HG02981 (cell line): ENCODE measurements around the gene MLYCD.

Experiments
- ATAC-seq: cut with Tn5 transposase; IDR thresholded peaks from one replicate; pipeline ENCODE4 v1.9.1; 2021; ENCODE audit warnings: mild to moderate bottlenecking, moderate library complexity; ENCODE audit not compliant: unreplicated experiment

The MLYCD gene

DNA sequence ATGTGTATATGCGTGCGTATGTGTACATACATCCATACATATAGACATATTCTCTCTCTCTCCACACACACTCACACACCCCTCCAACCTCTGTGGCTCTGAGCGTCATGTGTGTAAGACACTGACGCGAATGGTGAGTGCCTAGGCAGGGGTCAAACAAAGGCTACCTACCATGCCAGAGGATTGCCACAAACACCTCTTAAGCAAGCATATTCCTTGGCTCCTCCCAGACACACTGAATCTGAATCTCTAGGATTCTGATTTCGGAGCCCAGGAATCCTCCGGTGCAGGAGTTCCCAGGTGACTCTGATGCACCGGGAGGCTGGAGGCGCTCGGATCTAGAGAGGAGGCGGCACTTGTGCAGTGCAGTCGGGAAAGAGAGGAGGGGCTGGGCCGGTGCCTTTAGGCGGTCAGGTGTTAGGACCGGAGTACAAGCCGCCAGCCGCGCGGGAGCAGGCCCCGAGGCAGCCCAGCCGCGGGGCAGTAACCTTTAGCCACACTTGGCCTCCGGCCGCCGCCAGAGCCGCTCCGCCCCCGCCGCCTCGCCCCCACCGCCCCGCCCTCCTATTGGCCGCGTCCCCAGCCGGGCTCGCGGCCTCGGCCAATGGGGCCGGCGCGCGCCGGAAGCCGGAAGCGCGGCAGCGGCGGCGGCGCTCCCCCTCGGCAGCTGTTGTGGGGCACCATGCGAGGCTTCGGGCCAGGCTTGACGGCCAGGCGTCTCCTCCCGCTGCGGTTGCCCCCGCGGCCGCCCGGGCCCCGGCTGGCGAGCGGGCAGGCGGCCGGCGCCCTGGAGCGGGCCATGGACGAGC, at the start of gene MLYCD:
TSS of gene MLYCD (plus strand) at position 653 of the 809 bp plus-strand sequence. CDS start at position 683, 30 bp downstream.
- peak; percentile 87 for ATAC-seq

DNA sequence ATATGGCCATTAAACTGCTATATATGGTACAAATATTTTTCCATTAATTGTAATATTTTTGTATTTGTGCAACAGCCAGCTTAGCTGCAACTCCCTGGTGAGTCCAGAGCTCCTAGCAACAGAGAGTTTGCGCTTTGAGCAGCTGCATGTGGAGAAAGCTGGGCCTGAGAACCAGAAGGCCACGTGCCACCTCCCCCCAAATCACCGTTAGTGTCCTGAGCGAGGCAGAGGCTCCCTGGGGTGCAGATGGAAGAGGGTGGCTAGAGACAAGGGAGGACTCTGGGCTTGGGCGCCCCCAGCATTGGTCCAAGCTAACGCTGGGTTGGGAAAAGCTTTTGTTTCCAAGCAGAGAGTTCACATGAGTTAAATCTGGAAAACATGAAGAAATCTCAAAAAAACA, 49.5 kb upstream of the MLYCD start:
- ATAC-seq = no peak

DNA sequence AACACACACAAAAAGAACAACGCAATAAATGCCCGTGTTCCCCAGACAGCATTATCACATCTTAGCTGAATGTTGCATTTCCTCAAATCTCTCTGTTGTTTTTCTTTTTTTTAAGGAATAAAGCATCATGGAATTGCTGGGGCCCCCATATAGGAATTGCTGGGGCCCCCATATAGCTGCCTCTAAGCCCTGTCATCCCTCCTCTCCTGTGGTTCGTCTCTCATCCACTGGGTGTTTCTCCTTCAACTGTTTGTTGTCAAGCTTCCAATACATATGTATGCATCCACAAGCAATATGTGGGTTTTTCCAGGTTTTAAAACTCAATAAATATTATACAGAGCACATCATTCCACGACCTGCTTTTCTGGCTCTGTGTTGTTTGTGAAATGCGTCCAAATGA, 48.0 kb upstream of the MLYCD start:
- no peak for ATAC-seq

DNA sequence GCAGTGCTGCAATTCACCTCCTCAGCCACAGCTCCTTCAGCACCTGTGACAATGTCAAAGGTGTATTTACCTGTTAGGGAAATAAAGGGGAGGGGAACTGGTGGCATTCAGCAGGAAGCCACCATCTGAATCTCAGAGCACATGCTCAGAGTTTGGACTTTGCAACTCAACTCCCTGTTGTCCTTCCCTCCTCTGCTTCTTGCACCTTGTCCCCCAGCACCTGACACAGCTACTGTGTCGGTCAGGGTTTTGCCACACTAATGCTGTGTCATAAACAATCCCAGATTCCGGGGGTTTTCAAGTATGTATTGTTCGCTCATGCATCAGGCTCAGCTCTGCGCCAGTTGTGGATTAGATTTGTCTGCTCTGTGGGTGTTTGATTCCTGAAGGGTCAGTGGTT, 47.4 kb upstream of the MLYCD start:
- ATAC-seq = no peak

DNA sequence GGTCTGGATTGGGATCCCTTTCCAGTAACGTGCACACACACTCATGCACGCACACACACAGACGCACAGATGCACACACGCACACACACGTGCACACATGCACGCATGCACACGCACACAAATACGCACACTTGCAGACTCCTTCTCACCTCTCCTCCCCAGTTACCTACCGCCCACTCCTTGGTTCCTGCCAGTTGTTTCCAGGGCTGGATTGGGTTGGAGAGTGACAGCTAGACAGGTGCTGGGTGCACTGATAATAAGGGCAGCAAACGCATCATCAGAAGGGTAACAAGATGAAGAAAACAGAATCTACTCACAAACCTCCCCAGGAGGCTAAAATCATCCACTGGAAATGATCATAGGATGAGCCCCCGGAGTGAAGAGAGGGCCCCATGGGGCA, 46.1 kb upstream of the MLYCD start:
- no peak for ATAC-seq

DNA sequence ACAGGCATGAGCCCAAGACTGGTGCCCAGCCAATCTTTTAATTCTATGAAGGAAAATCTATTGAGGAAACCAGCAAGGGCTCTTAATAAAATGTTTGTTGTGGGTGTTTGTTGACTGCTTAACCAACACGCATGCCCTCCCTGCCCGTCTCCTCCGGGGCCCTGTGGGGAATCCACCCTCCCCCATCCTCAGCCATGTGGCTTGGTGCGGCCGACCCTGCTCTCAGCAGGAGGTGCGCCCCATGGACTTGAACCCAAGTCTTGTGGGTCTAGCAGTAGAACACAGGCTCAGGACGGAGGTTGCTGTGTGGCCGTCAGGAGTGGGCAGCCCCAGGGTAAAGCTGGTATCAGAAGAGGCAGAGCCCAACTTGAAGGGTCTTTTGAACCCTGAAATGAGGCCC, 45.1 kb upstream of the MLYCD start:
- ATAC-seq = no peak

DNA sequence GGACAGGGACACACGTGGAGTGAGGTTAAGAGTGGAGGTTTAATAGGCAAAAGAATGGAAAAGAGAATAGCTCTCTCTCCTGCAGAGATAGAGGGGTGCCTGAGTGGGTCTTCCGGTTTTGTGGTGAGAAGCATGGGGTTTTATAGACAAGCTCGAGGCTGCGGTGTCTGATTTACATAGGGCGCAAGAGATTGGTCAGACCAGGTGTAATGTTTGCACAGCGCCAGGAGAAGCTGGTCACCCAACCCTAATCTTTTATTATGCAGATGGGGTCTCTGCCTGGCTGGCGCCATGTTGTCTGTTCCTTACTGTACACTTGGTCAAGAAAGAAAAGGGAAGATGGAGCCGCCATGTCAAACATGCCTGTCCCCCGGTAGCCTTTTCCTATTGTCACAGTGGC, 44.5 kb upstream of the MLYCD start:
- ATAC-seq = no peak

DNA sequence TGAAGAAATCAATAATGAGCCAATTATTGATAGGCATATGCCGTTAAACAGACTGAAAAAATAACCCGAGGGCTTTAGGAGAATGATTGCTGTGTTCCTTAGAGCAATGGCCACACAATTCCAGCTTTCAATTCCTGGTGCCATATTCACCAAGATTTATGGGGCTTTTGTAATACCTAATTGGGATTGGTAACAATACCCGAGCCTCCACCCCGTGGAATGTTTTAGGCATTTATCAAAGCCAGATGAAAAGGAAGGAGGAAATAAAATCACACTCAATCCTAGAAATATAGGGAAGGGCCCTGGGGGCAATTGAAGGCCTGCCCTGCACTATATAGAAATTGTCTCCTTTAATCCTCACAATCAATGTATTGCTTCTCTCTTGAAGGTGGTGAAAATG, 42.1 kb upstream of the MLYCD start:
- no peak for ATAC-seq

DNA sequence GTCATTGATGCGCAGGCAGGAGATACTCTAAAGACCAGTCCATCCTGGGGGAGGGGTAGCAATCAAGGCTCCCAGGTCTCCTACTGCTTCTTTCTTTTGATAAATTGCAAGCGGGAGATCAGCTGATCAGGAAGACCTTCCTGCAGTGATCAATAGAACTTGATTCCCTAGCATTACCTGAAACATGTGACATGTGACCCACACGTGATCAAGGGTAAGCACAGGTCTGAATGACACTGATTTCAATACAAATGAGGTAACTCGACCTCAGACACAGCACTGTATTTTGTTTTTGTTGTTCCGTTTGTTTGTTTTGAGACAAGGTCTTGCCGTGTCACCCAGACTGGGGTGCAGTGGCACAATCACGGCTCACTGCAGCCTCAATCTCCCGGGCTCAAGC, 39.6 kb upstream of the MLYCD start:
- ATAC-seq = no peak

DNA sequence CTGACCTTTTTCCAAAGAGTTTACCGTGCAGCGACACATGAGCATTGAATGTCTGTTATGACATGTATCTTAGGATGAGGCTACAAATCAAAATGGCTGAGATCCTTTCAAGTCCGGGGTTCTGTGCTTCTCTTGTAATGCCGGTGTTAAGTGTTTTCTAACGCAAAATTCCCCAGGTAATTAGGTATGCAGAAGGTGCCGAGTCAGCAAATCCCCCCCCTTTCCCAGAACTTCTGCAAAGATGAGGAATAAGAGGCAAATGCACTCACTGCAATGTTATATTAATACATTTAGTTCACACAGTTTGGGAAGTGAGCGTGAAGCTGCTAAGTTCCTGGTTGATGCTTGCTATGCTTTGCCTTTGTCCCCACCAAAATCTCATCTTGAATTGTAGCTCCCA, 36.3 kb upstream of the MLYCD start:
- ATAC-seq = no peak

DNA sequence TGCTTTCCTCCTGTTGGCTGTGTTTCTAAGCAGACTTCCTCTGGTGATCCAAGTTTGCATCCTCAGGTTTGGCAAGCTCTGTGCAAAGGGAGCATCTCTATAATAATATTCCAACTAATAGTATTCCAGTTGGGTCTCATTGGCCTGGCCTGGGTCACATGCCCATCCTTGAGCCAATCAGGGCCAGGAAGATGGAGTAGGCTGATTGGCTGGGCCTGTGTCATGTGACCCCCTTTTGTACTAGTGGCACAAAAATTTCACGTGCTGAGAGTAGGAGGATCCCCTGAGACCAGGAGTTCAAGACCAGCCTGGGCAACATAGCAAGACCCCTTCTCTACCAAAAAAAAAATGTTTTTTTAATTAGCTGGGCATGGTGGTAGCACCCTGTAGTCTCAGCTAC, 35.2 kb upstream of the MLYCD start:
- ATAC-seq = no peak

DNA sequence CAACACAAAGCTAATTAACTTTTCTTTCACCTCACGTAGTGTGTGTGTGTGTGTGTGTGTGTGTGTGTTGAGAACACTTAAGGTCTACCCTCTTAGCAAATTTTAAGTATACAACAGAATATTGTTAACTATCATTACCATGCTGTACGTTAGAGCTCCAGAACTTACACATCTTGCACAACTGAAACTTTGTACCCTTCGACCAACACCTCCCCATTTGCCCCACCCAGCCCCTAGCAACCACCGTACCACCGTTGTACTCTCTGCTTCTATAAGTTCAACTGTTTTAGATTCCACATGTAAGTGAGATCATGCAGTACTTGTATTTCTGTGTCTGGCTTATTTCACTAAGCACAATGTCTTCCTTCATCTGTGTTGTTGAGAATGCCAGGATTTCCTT, 28.1 kb upstream of the MLYCD start:
- ATAC-seq = no peak

DNA sequence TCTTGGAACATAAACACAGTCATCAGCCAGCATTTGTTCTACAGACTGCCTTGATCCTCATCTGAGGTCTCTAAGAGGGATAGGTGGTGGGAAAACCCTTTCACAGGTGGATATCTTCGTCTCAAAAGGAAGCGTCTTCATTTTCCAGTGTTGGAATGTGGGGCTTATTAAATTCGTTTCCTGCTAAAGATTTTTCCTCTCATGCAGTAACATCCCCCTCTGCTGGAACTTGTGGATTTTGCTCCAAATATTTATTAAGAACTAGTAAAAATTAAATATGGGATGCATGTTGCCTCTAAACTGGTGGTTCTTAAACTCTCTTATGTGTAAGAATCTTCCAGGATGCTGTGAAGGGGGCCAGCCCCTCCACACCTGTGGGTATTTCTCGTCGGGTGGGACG, 20.1 kb upstream of the MLYCD start:
- ATAC-seq = no peak

DNA sequence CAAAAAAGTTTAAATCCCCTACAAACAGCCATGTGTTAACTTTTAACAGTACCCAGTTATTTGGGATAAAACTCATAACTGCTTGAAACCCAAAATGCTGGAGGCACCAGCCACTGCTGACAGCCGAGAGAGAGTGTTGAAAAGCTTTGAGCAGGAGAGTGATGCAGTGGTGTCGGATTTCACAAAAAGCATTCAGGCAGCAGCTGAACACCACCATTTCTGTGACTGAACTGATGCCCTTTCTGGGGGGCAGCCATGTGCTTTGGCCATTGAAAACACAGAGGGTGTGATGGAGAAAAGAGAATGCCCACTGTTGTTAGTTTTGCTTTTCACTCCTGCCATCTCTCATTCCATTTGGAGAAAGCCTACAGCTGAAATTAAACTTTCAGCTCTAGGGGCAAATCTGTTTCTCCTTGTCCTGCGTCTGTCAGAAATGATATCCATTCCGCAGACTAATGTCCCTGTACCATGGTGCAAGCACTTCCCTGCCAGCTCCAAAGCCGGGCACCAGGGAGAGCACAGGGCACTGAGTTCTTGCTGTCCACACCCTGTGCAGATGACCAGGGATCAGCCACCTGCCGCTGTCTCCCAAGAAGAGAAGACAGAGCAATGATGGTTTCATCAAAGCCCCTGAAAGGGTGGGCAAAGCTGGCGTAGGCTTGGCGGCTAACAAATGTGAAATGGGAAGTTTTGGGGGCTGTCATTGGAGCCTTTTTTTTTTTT, 16.6 kb upstream of the MLYCD start:
- no peak for ATAC-seq

DNA sequence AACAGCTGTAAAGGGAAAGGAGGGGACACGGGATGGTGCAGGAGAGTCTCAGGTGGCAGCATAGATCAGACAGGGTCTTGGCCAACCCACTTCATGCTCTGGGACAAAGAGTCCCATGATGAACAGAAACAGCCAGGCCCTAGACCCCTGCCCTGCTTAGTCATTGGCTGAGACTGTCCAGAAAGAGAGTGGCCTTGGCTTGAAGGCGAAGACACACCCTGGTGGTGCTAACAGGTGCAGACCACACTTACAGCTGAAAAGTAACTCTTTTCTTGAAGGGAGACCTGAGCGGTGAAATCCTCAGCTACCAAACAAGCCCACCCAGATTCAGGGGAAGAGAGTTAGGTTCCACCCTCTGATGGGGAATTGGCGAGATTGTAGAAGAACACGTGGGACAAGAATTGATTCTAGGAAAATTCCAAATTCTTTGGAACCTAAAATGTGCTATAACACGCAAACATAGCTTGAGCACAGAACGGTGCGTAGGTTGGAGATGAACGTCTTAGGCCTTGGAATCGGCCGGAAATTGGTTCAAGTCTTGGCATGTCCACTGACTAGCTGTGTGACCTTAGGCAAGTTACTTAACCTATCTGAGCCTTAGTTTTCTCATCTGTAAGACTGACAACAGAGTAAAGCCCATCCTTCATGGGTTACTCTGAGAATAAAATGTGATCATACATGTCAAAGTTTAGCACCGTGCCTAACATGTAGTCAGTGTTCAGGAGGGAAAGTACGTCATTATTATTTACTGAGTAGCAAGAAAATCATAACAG, 12.5 kb upstream of the MLYCD start:
- ATAC-seq = no peak

DNA sequence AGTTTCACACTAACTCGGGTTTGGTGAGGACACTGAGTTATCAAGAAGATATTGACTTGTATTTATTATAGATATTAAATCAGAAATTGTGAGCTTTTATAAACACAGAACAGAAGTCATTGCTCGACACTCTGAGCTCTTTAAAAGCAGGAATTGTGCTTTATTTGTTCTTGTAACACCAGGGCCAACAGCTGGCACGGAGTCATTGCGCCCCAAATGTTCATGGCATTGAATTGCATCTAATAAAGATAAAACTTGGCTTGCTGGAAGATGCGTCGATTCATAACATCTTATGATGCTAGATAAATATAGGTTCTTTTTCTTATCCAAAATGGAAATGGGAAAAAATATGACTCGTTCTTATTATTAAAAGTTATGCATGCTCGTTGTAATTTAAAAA, 11.8 kb upstream of the MLYCD start:
- no peak for ATAC-seq

DNA sequence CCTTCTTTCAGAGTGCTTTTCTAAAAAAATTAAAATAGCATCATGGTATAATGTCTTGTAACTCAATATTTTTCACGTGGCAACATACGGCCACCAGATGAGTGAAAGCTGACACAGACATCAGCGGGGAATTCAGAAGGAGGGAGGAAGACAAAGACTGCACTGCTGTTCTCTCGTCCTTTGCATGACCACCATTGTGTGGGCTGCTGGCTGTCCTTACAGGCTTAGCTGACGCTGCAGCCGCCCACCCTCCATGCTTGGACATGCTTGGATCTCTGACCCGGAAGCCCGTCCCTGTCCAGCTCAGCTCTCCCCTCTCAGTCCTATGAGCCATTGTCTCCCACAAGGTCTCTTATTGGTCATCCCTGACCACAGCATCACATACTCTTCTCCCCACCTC, 11.4 kb upstream of the MLYCD start:
- no peak for ATAC-seq

DNA sequence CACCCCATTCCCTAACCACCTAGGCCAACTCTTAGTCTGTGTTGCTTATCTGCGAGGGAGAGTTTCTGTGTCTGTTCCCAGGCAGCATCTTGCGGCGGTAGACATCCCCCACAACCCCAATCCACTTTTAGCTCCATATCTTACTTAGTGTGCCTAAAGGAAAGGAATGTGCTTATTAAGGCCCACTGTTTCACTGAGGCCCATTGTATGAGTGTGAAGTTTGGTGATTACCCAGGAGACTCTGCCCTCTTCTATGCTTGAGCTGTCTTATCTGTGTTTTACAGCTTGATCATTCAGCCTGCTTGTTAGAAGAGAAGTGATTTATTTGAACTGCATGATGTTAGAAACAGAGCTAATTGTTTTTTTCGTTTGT, 10.3 kb upstream of the MLYCD start:
- no peak for ATAC-seq

DNA sequence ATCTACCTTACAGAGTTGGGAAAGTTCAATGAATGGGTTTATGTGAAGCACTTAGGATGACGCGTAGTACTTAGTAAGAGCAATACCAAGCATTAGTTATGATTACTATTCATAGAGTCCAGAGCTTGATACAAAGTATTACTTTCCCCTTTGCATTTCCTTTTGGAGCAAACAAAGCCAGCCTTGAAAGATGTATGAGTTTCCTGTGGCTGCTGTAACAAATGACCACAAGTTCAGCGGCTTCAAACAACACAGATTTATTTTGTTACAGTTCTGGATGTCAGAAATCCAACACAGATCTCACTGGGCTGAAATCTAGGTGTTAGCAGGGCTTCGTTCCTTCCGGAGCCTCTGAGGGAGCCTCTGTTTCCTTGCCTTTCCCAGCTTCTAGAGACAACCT, 8.6 kb upstream of the MLYCD start:
- no peak for ATAC-seq

DNA sequence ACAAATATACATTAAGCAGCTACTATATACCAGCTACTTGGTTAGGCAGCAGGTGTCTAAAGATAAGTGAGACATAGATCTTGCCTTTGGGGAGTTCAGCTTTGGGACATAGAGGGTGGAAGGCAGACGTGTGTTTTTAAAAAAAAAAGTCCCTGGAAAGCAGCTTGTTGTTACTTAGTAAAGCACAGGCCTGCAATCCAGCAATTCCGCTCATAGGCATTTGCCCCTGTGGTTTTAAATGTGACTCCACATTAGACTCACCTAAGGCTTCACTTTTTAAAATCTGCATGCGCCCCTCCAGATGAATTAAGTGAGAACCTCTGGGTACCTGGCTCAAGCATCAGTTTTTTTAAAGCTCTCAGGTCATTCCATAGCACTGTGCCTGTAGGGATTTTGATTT, 7.2 kb upstream of the MLYCD start:
- ATAC-seq = no peak

DNA sequence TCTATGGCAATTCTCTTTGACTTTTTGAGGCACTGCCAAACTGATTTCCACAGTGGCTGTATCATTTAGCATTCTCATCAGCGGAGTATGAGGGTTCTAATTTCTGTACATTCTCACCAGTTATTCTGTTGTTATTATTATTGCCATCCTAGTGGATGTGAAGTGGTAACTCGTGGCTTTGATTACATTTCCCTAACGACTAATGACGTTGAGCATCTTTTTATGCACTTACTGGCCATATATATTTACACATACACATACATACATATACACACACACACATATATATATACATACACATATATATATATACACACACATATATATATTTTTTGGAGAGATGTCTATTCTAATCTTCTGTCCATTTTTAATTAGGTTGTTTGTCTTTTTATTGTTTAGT, 3.7 kb upstream of the MLYCD start:
- no peak for ATAC-seq

DNA sequence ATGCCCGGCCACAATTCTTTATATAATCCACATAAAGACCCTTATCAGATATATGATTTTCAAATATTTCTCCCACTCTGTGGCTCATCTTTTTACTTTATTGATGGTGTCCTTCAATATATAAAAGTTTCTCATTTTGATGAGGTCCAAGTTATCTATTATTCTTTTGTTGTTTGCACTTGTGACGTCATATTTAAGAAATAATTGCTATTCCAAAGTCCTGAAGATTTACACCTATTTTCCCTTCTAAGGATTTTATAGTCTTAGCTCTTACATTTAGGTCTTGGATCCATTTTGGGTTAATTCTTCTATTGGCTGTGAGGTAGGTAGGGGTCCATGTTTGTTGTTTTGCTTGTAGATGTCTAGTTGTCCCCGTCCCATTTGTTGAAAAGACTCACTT, 3.0 kb upstream of the MLYCD start:
- no peak for ATAC-seq
